ENCODE data around the gene PCGF2. TPM values are rescaled to one million over a fixed set of nuclear protein-coding genes. Genes with fewer than 3 reads are reported as not detected.

The PCGF2 gene
- total and polyA plus RNA-seq, 2 of the 8 experiments (the other 6 are each of a cell fraction or from before 2014, with no cell fraction given), result 42.1 to 93.3 TPM

DNA sequence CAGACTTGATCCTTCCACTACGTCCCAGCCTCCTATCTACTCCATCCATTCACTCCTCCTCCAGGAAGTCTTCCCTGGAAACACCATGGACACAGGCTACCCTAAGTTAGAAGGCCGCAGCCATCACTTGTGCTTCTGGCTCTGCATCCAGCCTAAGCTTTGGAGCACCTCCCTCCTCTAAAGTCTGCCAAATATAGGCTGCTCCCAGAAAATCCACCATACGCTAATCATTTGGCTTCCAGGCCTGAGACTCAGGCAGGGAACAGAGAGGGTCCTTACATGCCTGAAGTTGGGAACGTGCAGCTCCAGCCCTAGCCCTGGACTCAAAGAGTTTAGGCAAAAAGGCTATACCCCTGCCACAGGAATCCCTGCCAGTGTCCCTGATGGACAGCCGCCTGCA, 6.7 kb downstream of the PCGF2 start:
- H3K4me2 ChIP-seq (ENCODE audit: insufficient read depth in 1 of 2, low read depth in 2 of 2, low read length in 2 of 2), result no peak overlapping the region
- 90% methylated on average over 5 of the region's 5 CpGs; no CpG with 5 or more reads in 1 of the 2 experiments for WGBS, 2 experiments (ENCODE audit: extremely low coverage in 1 of 2, insufficient coverage in 1 of 2, insufficient read length in 1 of 2, insufficient replicate concordance in 2 of 2, low coverage in 1 of 2, low lambda C conversion rate in 2 of 2, missing lambda C conversion rate in 1 of 2)
- no peak overlapping the region for H2BK5ac ChIP-seq (ENCODE audit: low read depth, low read length)
- H2BK12ac ChIP-seq (ENCODE audit: low read depth, low read length), result no peak overlapping the region
- H3K36me3 ChIP-seq (ENCODE audit: control insufficient read depth in 2 of 4, insufficient read depth in 4 of 4, low read length in 3 of 4), result peaks cover 2 to 28% (median 14%) of the 10 kb centered on the region in 4 experiments; a peak in 7 of 8 replicates
- H4K20me1 ChIP-seq (replicated peaks in 1 of 2; ENCODE audit: control insufficient read depth in 1 of 2, insufficient read depth in 2 of 2, low read length in 2 of 2), result peaks cover 43 to 57% of the 10 kb centered on the region in 2 experiments
- FAIRE-seq, result no peak
- H3K27me3 ChIP-seq (replicated peaks in 1 of 4; ENCODE audit: control insufficient read depth in 3 of 4, extremely low read depth in 1 of 4, insufficient read depth in 3 of 4, low read length in 3 of 4), result no peaks in the 10 kb centered on the region
- H3K4ac ChIP-seq (replicated peaks; ENCODE audit: insufficient read length, low read depth, low read length), result no peak overlapping the region
- H3K56ac ChIP-seq (replicated peaks; ENCODE audit: insufficient read length, low read depth, low read length), result no peak overlapping the region
- H3K79me2 ChIP-seq (ENCODE audit: control insufficient read depth in 1 of 2, insufficient read depth in 2 of 2, low read length in 2 of 2), result peaks cover 38 to 74% of the 10 kb centered on the region in 2 experiments
- no peak overlapping the region for H4K91ac ChIP-seq (replicated peaks; ENCODE audit: insufficient read length, low read length)
- no peak overlapping the region for H4K8ac ChIP-seq (ENCODE audit: extremely low read depth, insufficient read depth, low read length)
- H2AK5ac ChIP-seq (ENCODE audit: low read depth, low read length), result 0 out of 2 replicates have a peak overlapping the region, but pooled peaks have one; percentile 24
- peaks cover 7% of the 10 kb centered on the region; the same call in 1 of the 2 replicates for H3K23me2 ChIP-seq (ENCODE audit: low read depth, low read length)
- no peak overlapping the region for H4K5ac ChIP-seq (ENCODE audit: insufficient read length, low read depth, low read length)
- peaks cover 7 to 32% (median 19%) of the 10 kb centered on the region in 4 experiments for H3K4me1 ChIP-seq (replicated peaks in 1 of 4; ENCODE audit: control insufficient read depth in 3 of 4, insufficient read depth in 4 of 4, low read length in 3 of 4)
- no peak overlapping the region for H3K18ac ChIP-seq (ENCODE audit: extremely low read depth, low read length)
- H3K79me1 ChIP-seq (ENCODE audit: low read depth, low read length), result peaks cover 27% of the 10 kb centered on the region
- TF ChIP-seq ZNF274 (IDR thresholded peaks at IDR 0.05; ENCODE audit: borderline replicate concordance, extremely low read depth, low read length) (no peak), POU5F1 (IDR thresholded peaks at IDR 0.05; ENCODE audit: low read depth, low read length) (no peak)
- H2AFZ ChIP-seq (ENCODE audit: low read length), result no peak overlapping the region
- H2BK15ac ChIP-seq (ENCODE audit: low read length), result no peak overlapping the region
- H3K9me3 ChIP-seq (ENCODE audit: insufficient read depth in 2 of 2, low read depth in 1 of 2, low read length in 1 of 2), result no peaks in the 10 kb centered on the region
- ChIA-PET CTCF (ENCODE audit: partially characterized antibody) (interaction anchor here (1.2 kb wide), 2 partner anchors 45 to 46 kb away, joined by 3 to 4 read pairs; no protein-coding TSS in a partner anchor), POLR2A (ENCODE audit: partially characterized antibody) (interaction anchor here (0.7 to 1.2 kb wide), 2 partner anchors 9 to 34 kb away, joined by 3 to 4 read pairs; no protein-coding TSS in a partner anchor)
- no peak for DNase-seq (ENCODE audit: low read depth in 1 of 2, low spot score in 2 of 2)
- H3K27ac ChIP-seq (ENCODE audit: low read depth, low read length), result no peak overlapping the region
- H3K4me3 ChIP-seq (ENCODE audit: extremely low read depth in 1 of 4, insufficient read depth in 2 of 4, low read depth in 3 of 4, low read length in 4 of 4), result no peak overlapping the region
- H2BK20ac ChIP-seq (ENCODE audit: low read length), result no peak overlapping the region
- no peak overlapping the region for H2BK120ac ChIP-seq (replicated peaks; ENCODE audit: low read depth, low read length)
- no peak overlapping the region for H3K14ac ChIP-seq (ENCODE audit: insufficient read length)
- no peak overlapping the region for H3K23ac ChIP-seq (ENCODE audit: insufficient read length)
- H3K9ac ChIP-seq (replicated peaks in 1 of 4; ENCODE audit: extremely low read depth in 1 of 4, low read depth in 3 of 4, low read length in 3 of 4), result no peak overlapping the region
